Skeletal muscle tissue (tissue), 4 donors: ENCODE data around the gene SUSD4. TPM values are rescaled to one million over a fixed set of nuclear protein-coding genes. Genes with fewer than 3 reads are reported as not detected.

Experiments used
- H3K27ac ChIP-seq: one replicate; pipeline ENCODE4 v1.7.0; 2013; ENCODE audit warnings: mild to moderate bottlenecking, low read depth, low read length, inconsistent platforms
- H3K27me3 ChIP-seq, 3 donors: one replicate each; pipeline ENCODE4 v1.7.0; 2013; ENCODE audit warnings: low read length in 3 of 3; ENCODE audit not compliant: control insufficient read depth in 3 of 3, insufficient read depth in 3 of 3
- H3K36me3 ChIP-seq, 3 donors: one replicate each; pipeline ENCODE4 v1.7.0; 2013; ENCODE audit warnings: low read length in 3 of 3; ENCODE audit not compliant: control insufficient read depth in 3 of 3, insufficient read depth in 3 of 3
- H3K4me1 ChIP-seq, 3 donors: one replicate each; pipeline ENCODE4 v1.7.0; 2013; ENCODE audit warnings: low read length in 3 of 3, mild to moderate bottlenecking in 3 of 3; ENCODE audit not compliant: control insufficient read depth in 3 of 3, insufficient read depth in 3 of 3
- H3K4me3 ChIP-seq, 3 donors: one replicate each; pipeline ENCODE4 v1.7.0; 2013; ENCODE audit warnings: low read length in 3 of 3
- H3K9ac ChIP-seq, 3 donors: one replicate each; pipeline ENCODE4 v1.7.0; 2013; ENCODE audit warnings: low read length in 3 of 3, mild to moderate bottlenecking in 3 of 3, moderate library complexity in 2 of 3, low read depth in 1 of 3
- H3K9me3 ChIP-seq, 3 donors: one replicate each; pipeline ENCODE4 v1.7.0; 2013; ENCODE audit warnings: low read length in 3 of 3; ENCODE audit not compliant: control insufficient read depth in 3 of 3
- total RNA-seq: library from RNA; depleted of rRNA; stranded (reverse); fragments of >200 nt; gene quantifications from one replicate; pipeline ENCODE4 v1.2.3, GENCODE V29; 2014
- donor health status: Osteomylitis.

Gene SUSD4
- total RNA-seq, 1 donor from 2014 or later = 4.7 TPM

DNA sequence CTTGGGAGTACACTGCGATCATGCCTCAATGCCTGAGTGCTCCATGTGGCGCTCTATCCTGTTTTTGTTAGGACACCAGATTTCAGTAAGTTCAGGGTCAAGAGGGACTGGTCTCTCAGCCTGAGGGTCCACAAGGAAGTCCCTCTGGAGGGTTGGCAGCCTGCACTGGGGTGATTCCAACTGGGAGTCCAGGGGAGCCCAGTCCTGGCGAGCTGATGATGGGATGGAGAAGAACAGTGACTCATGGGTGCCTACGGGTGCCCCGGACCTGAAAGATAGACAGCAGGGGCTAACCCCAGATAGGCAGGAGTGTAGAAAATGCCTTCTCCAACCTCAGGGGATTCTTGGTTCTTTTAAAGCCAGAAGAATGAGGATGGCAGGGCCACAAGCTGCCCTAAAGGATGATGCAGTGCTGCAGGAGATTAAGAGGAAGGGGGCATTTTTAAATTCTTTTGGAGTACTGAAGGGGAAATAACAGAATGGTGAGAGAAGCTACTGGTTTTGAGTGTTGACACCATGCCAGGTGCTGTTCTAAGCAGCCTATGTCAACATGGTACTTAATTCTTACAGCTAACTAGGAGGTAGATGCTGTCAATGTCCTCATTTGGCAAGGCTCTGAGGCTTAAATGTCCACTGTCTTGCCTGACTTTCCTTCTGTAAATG, 152.5 kb downstream of the SUSD4 start:
- H3K27me3 ChIP-seq = no peaks in the 10 kb centered on the region
- H3K4me1 ChIP-seq = peaks cover 3 to 9% (median 5%) of the 10 kb centered on the region in 3 donors
- H3K36me3 ChIP-seq = no peaks in the 10 kb centered on the region
- H3K4me3 ChIP-seq = no peak overlapping the region
- H3K9me3 ChIP-seq = no peaks in the 10 kb centered on the region
- no peak overlapping the region for H3K27ac ChIP-seq
- no peak overlapping the region for H3K9ac ChIP-seq

DNA sequence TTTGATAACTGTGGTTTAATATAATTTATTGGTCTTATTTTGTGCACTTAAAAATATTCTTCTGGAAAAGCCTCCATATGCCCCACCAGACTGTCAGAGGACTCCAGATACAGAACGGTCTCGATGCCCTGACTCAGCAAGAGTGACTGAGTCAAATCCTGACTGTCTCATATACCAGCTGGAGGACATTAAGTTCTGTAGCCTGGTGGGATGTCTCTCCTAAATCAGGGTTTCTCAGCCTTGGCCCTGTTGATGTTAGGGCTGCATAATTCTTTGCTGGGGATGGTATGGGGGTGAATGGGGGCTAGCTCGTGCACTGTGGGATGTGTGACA, 153.2 kb downstream of the SUSD4 start:
- H3K27ac ChIP-seq = no peak overlapping the region
- no peaks in the 10 kb centered on the region for H3K9me3 ChIP-seq
- no peak overlapping the region for H3K9ac ChIP-seq
- H3K27me3 ChIP-seq = no peaks in the 10 kb centered on the region
- H3K4me1 ChIP-seq = peaks cover 3 to 9% (median 5%) of the 10 kb centered on the region in 3 donors
- no peaks in the 10 kb centered on the region for H3K36me3 ChIP-seq
- H3K4me3 ChIP-seq = no peak overlapping the region

DNA sequence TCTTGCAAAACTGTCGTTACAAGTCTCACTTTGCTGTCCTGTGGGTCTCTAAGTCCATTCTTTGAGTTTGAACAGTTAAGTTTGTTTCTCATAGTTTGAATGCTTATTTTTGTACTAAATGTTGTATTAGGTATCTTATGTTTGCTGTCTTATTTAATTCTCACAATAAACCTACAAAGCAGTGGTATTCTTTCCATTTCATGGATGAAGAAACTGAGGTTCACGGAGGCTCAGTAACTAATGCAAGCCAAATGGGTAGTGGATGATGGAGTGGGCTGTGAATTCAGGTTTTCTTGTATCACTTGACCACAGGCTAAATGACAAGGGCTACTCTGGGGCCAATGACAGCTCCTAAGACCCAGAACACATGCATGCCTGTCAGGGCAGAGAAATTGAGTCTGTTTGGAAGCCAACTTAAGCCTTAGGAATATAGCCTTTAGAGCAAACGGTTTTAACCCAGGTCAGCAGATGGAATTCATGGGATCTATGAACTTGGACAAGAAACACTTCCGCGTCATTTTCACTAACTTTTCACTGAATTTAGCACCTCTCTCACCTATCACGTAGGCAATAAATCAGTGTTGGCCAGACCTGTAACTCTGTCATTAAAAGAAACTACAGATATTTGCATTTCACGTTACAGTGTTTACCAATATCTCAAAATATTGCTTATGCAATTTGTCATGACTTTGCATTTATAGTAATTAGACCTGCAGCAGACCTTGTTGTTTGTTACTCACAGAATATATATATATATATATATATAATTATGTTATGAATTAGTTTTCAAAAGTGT, 153.8 kb downstream of the SUSD4 start:
- Histone ChIP-seq H3K27me3 (no peaks in the 10 kb centered on the region), H3K4me3 (no peak overlapping the region), H3K9ac (no peak overlapping the region), H3K9me3 (no peaks in the 10 kb centered on the region), H3K4me1 (peaks cover 3 to 9% (median 5%) of the 10 kb centered on the region in 3 donors), H3K36me3 (no peaks in the 10 kb centered on the region), H3K27ac (no peak overlapping the region)

GRCh38 chr1:223209293-223209898, 154.6 kb downstream of the SUSD4 start:
- Histone ChIP-seq H3K9me3 (no peaks in the 10 kb centered on the region), H3K27ac (no peak overlapping the region), H3K4me3 (no peak overlapping the region), H3K36me3 (no peaks in the 10 kb centered on the region), H3K9ac (no peak overlapping the region), H3K27me3 (no peaks in the 10 kb centered on the region), H3K4me1 (peaks cover 3 to 9% (median 5%) of the 10 kb centered on the region in 3 donors)

GRCh38 chr1:223208164-223209076, 155.6 kb downstream of the SUSD4 start:
- Histone ChIP-seq H3K9me3 (no peaks in the 10 kb centered on the region), H3K4me3 (no peak overlapping the region), H3K27me3 (no peaks in the 10 kb centered on the region), H3K4me1 (peaks cover 3 to 9% (median 5%) of the 10 kb centered on the region in 3 donors), H3K9ac (no peak overlapping the region), H3K27ac (peak overlapping the region; percentile 59), H3K36me3 (no peaks in the 10 kb centered on the region)

GRCh38 chr1:223207293-223208066, 156.5 kb downstream of the SUSD4 start:
- H3K27ac ChIP-seq = peak overlapping the region; percentile 59
- H3K4me1 ChIP-seq = peaks cover 3 to 9% (median 5%) of the 10 kb centered on the region in 3 donors
- H3K9ac ChIP-seq = no peak overlapping the region
- H3K27me3 ChIP-seq = peaks cover 0 to 5% (median 0%) of the 10 kb centered on the region in 3 donors
- H3K9me3 ChIP-seq = no peaks in the 10 kb centered on the region
- no peaks in the 10 kb centered on the region for H3K36me3 ChIP-seq
- no peak overlapping the region for H3K4me3 ChIP-seq

DNA sequence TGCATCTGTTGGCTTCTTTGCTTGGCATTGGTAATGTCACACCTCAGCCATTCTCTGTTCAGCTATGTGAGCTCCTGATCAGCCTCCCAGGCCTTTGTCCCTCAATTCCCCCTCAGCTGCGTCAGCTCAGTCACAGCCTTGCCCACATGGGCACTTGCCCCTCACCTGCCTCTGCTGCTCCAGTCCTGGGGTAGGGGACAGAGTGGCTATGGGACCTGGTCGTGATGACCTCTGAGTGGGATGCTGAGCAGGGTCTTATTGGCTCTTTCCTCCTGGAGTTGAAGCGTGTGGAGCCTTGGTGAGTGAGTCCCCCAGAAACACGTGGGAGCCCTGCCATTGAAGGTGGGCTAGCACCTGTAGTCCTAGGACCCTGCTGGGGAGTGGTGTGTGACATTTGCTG, 159.6 kb downstream of the SUSD4 start:
- no peaks in the 10 kb centered on the region for H3K9me3 ChIP-seq
- peaks cover 0 to 5% (median 0%) of the 10 kb centered on the region in 3 donors for H3K27me3 ChIP-seq
- no peak overlapping the region for H3K9ac ChIP-seq
- peaks cover 3 to 9% (median 5%) of the 10 kb centered on the region in 3 donors for H3K4me1 ChIP-seq
- no peak overlapping the region for H3K27ac ChIP-seq
- H3K36me3 ChIP-seq = no peaks in the 10 kb centered on the region
- H3K4me3 ChIP-seq = no peak overlapping the region

DNA sequence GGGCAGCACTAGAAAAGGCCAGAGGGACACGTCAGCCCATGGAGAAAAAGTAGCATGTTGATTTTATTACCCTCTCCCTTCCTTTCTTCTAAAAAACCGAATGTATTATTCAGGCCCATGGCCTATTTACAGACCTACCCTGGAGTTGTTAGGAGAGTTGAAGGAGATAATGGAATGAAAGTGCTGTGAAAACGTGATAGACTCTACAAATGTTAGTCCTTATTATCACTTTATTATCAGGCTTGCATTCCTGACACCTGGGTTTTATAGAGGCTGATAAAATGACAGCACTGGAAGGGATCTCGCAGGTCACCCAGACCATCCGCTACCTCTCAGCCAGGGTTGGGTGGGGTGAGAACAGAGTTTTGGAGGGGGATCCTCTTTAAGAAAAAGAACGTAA, 160.3 kb downstream of the SUSD4 start:
- H3K4me1 ChIP-seq = peaks cover 3 to 12% (median 5%) of the 10 kb centered on the region in 3 donors
- no peaks in the 10 kb centered on the region for H3K36me3 ChIP-seq
- no peak overlapping the region for H3K9ac ChIP-seq
- no peaks in the 10 kb centered on the region for H3K9me3 ChIP-seq
- no peak overlapping the region for H3K27ac ChIP-seq
- H3K4me3 ChIP-seq = no peak overlapping the region
- H3K27me3 ChIP-seq = peaks cover 0 to 5% (median 0%) of the 10 kb centered on the region in 3 donors

GRCh38 chr1:223203034-223203408, 161.0 kb downstream of the SUSD4 start:
- Histone ChIP-seq H3K27ac (no peak overlapping the region), H3K4me3 (no peak overlapping the region), H3K9ac (no peak overlapping the region), H3K36me3 (no peaks in the 10 kb centered on the region), H3K27me3 (peaks cover 0 to 5% (median 0%) of the 10 kb centered on the region in 3 donors), H3K9me3 (no peaks in the 10 kb centered on the region), H3K4me1 (peaks cover under 1 to 8% (median 3%) of the 10 kb centered on the region in 3 donors)
